GM11168 (cell line): ENCODE data around the gene IFT81.
"Not testable (repeated sequence)": the region's sequence is repeated elsewhere in the genome, so short reads cannot be mapped to it uniquely, and the experiment has no call there.

Source experiments
- in situ Hi-C: fragments of 300-500 bp; cut with MboI; formaldehyde crosslinking; loops from one replicate; pipeline ENCODE4 v1.12.0; 2022; ENCODE audit warnings: low sequenced_read_pairs; ENCODE audit not compliant: unreplicated experiment

The IFT81 gene

GRCh38 chr12:110198386-110198785 lies 74.2 kb downstream of the IFT81 start:
- in situ Hi-C loops = no loop called here

GRCh38 chr12:110199339-110200123 lies 75.4 kb downstream of the IFT81 start:
- in situ Hi-C loops = no loop called here

- in situ Hi-C loops = no loop called here
Measured at GRCh38 chr12:110200124-110200417, 75.9 kb downstream of the IFT81 start.

- in situ Hi-C loops = no loop called here
Measured at GRCh38 chr12:110201995-110202394, 77.8 kb downstream of the IFT81 start.

GRCh38 chr12:110203546-110203945 lies 79.4 kb downstream of the IFT81 start:
- in situ Hi-C loops = no loop called here

GRCh38 chr12:110205931-110206330 lies 81.8 kb downstream of the IFT81 start:
- in situ Hi-C loops = no loop called here

GRCh38 chr12:110211639-110212536 lies 87.7 kb downstream of the IFT81 start:
- in situ Hi-C loops = not testable (repeated sequence)

- in situ Hi-C loops = no loop called here
Measured at GRCh38 chr12:110217996-110218674, 94.0 kb downstream of the IFT81 start.

GRCh38 chr12:110222027-110222426 lies 97.9 kb downstream of the IFT81 start:
- in situ Hi-C loops = no loop called here

- in situ Hi-C loops = no loop called here
Measured at GRCh38 chr12:110222433-110222832, 98.3 kb downstream of the IFT81 start.

GRCh38 chr12:110223777-110224378 lies 99.7 kb downstream of the IFT81 start:
- in situ Hi-C loops = no loop called here

GRCh38 chr12:110224379-110225304 lies 100.5 kb downstream of the IFT81 start:
- in situ Hi-C loops = no loop called here

GRCh38 chr12:110227138-110227537 lies 103.0 kb downstream of the IFT81 start:
- in situ Hi-C loops = no loop called here

GRCh38 chr12:110228348-110228747 lies 104.2 kb downstream of the IFT81 start:
- in situ Hi-C loops = not testable (repeated sequence)

- in situ Hi-C loops = no loop called here
Measured at GRCh38 chr12:110228756-110229155, 104.6 kb downstream of the IFT81 start.

- in situ Hi-C loops = no loop called here
Measured at GRCh38 chr12:110229409-110229808, 105.3 kb downstream of the IFT81 start.

GRCh38 chr12:110230655-110231054 lies 106.5 kb downstream of the IFT81 start:
- in situ Hi-C loops = no loop called here

- in situ Hi-C loops = no loop called here
Measured at GRCh38 chr12:110233212-110233903, 109.2 kb downstream of the IFT81 start.

GRCh38 chr12:110234331-110234751 lies 110.2 kb downstream of the IFT81 start:
- in situ Hi-C loops = no loop called here
